GM18526 (cell line): Measurements from ENCODE around the gene ADAM30.

ENCODE experiments used
- POLR2A ChIP-seq: IDR thresholded peaks from 3 replicates; pipeline ENCODE4 v1.6.1; 2011; ENCODE audit not compliant: insufficient read length; ENCODE audit errors: extremely low read depth

Gene ADAM30

DNA sequence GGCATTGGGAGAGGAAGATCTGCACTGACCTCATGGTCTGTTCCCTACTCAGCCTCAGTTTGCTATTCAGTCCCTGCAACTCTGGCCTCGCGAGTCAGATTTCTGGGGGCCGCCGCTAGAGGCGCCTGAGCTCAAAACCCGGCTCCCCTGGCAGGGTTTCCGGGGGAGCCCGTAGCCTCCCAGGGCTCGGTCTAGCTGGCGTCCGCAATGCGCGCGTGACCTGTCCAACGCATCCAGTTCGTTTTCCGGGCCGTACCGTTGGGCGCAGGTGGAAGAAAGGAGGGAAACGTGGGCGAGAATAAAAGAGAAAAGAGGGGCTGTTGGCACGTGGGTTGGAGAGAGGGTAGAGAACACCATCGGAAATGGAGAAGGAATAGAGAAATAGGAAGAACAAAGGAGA is at the start of gene ADAM30:
TSS of gene ADAM30 (minus strand) at position 213 of the 400 bp plus-strand sequence. CDS start at position 34, 179 bp downstream.
- no peak for TF ChIP-seq POLR2A

GRCh38 chr1:119943216-119943615 is 46.9 kb upstream of the ADAM30 start:
- no peak for TF ChIP-seq POLR2A

GRCh38 chr1:119941392-119941791 is 45.1 kb upstream of the ADAM30 start:
- TF ChIP-seq POLR2A, result no peak

DNA sequence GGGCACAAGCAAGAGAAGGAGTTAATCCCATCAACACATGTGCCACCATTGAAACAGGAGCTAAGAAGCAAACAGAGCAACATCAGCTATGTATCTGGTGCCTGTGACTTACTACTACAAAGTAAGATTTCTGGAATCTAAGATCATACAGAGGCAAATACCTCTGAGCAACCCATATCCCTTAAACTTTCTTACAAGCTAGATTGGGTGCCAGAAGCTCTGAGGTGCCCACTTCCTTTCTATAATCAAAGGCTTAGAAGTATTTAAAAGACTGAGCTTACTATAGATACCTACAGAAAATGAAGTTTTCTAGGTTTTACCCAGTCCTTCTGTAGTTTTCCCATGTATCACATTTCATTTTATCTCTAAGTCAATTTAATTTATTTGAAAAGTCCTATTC is 44.4 kb upstream of the ADAM30 start:
- no peak for TF ChIP-seq POLR2A

- no peak for TF ChIP-seq POLR2A
These were observed 40.9 kb upstream of the ADAM30 start for GRCh38 chr1:119937198-119937597.

DNA sequence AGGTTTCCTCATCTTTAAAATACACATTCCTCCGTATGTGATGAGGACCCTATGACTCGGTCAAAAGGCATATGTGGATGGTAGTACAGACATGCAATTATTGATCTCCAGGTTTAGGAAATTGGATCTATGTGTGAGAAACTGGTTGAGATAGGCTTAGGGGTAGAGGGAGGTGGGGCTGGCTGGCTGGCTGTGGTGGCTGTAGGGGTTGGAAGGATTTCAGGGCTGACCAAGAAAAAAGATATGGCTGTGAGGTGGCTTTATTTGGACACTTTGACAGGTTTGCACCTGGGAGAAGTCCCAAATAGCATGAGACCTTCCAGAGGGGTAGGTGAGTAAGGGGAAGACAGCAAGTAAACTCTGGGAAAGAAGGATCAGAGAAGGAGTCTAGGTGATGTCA is 39.6 kb upstream of the ADAM30 start:
- no peak for TF ChIP-seq POLR2A

DNA sequence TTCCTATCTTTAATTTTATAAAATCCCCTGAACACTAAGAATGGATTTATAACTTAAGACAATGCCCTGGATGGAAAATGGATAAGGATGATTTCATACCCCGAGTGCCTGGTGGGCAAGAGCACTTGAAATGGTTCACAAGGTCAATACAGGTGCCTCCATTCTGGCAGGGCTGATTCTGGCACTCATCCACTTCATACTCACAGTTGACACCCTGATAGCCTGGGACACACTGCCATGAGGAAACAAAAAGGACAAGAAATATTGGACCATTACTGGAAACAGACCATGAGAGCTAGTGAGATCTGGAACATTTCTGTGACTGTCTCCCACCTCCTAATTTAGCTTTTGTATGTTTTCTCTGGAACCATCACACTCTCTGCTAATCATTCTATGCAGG is 39.1 kb upstream of the ADAM30 start:
- no peak for TF ChIP-seq POLR2A

DNA sequence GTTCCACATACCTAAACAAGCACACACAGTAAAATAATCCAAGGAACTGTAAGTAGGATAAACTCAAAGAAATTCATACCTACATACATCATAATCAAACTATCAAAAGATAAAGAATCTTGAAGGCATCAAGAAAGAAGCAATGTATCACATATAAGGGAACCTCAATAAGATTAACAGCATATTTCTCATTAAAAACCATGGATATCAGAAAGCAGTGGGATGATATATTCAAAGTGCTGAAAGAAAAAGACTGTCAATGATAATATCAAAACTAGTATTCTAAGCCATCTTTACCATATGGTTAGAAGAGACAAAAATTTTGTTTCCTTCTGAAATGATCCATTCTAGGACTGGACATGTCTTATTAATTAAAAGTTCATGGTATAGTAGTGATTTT is 37.1 kb upstream of the ADAM30 start:
- no peak for TF ChIP-seq POLR2A

GRCh38 chr1:119929643-119930315 is 33.5 kb upstream of the ADAM30 start:
- TF ChIP-seq POLR2A, result no peak

DNA sequence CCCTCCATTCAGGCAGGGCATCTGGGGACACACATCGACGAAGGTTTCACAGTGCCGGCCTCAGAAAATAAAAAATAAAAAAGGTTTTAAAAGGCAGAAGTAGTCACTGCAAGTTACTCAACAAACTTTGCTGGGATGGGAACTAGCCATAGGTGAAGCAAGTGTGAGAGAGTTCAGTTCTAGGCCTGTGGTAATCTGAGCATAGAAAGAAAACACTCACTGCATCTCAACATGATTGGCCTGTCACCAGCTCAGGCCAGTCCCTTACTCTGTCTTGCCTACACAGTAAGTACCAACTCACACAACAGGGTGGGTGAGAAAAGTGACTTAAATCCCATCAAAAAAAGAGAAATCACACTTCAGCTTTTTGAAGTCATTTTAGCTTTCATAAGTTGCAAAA is 30.2 kb upstream of the ADAM30 start:
- no peak for TF ChIP-seq POLR2A

DNA sequence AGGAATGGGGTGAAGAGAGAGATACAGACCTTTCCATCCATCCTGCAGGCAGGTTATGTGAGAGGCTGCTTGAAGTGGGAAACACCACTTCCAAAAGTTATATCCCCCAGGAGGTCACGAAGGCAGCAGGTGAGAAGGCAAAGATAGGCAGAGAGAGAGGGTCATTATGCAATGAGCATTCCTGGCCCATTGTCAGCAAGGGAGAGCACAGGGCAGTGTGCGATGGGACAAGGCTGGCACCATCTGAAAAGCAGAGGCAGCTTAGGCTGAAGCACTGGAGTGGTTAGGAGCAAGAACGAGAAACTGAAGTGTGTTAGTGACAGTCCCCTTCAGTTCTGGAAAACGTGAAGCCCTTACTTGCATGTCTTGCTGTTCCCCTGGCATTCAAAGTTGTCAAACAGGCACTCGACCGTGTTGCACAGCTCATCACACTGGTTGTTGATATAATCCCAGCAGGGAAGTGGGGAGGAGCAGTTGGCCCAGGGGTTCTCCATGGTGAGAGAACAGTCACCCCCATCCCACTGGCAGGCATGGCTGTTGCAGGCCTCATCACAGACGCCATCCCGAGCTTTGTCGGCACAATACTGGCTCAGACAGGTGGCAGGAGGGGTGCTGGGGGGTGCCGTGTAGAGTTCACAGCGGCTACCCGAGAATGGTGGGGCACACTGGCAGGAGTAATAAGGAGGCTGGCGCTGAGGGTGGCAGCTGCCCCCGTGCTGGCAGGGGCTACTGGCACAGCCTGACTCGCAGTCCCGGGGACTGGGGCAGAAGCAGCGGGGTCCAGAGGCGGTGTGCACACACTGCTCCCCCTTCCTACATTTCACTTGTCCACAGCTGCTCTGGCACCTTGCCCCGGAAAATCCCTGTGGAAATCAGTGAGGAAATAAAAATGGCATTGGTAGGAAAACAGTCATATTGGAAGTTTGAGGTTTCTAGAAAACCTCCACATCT is 28.9 kb upstream of the ADAM30 start:
- no peak for TF ChIP-seq POLR2A

- TF ChIP-seq POLR2A, result no peak
These were observed 24.0 kb upstream of the ADAM30 start for GRCh38 chr1:119920104-119920968.

DNA sequence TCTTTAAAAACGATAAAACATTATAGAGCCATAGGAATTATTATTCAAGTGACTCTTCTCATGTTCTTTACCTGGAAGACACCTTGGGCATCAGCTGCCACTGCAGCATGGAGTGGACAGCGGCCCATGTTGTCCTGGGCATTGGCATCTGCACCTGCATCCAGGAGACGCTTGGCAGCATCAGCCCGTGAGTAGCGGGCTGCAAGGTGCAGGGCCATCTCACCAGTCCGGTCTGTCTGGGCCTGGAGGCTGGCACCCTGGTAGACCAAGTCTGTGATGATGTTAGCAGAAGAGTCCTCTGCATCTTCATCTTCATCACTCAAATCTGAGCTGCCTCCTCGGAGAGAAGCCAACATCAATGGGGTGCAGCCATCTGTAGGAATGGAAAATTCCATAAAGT is 22.9 kb upstream of the ADAM30 start:
- TF ChIP-seq POLR2A, result no peak

GRCh38 chr1:119918301-119918700 is 22.0 kb upstream of the ADAM30 start:
- no peak for TF ChIP-seq POLR2A

DNA sequence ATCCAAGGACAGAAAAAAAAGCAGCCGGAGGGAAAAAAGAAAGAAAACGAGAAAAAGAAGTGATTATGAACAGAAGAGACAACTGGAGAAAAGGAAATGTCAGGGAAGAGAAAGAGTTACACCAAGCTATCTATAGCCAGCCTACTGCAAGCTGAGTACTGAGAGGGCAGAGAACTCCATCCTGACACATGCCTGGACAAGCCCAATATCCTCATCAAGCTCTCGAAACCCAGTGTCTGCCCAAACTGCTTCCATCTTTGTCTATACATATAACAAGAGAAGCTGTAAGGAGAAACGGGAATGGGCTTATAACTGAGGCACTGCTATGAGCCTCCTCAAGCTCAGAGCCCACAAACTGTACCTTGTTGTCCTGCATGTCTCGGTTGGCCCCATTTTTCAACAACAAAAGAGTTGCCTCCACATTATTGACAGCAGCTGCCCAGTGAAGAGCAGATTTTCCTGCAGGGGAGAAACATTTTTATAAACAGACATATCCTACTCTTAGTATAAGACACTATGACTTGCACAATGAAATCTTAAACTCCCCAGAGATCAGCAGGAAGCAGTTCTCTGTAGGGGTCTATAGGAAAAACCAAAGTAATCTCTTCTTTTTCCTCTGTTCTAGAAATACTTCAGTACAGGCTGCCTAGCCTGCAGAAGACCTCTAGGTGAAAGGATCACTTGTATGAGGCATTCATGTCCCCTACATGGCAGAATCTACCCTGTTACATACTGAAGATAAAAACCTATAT is 21.2 kb upstream of the ADAM30 start:
- no peak for TF ChIP-seq POLR2A
